HCT116 (cell line): ENCODE measurements around the gene SYCE1.

Experiments used
- ELF1 ChIP-seq: IDR thresholded peaks from 2 replicates; pipeline ENCODE4 v1.6.1; 2012; ENCODE audit warnings: low read depth, borderline replicate concordance
- EZH2 ChIP-seq: fragments of 200-600 bp; sonication (generic); IDR thresholded peaks from 2 replicates; pipeline ENCODE4 v1.6.1; 2017; ENCODE audit warnings: antibody characterized with exemption, mixed run types
- EZH2phosphoT487 ChIP-seq: fragments of 200-600 bp; IDR thresholded peaks from 2 replicates; pipeline ENCODE4 v1.6.1; 2018; ENCODE audit warnings: antibody characterized with exemption, borderline replicate concordance
- POLR2A ChIP-seq: IDR thresholded peaks from 2 replicates; pipeline ENCODE4 v1.7.0; 2011; ENCODE audit warnings: borderline replicate concordance; ENCODE audit not compliant: insufficient read depth, insufficient read length; ENCODE audit errors: extremely low read depth
- SIN3A ChIP-seq: IDR thresholded peaks from 2 replicates; pipeline ENCODE4 v1.6.1; 2012; ENCODE audit warnings: low read depth
- SP1 ChIP-seq: IDR thresholded peaks from 2 replicates; pipeline ENCODE4 v1.6.1; 2012; ENCODE audit warnings: low read depth
- SRF ChIP-seq: IDR thresholded peaks from 2 replicates; pipeline ENCODE4 v1.6.1; 2012; ENCODE audit warnings: low read depth
- TF ChIP-seq, protein P1 (sequence below): IDR thresholded peaks from 2 replicates; pipeline ENCODE4 v1.6.1; 2012; ENCODE audit warnings: low read depth
- TF ChIP-seq, protein P2 (sequence below), 3 experiments: fragments of 200-600 bp in 1 of 3; sonication (generic) in 1 of 3; IDR thresholded peaks in 2 of 3; conservative IDR thresholded peaks in 1 of 3; 2 replicates each; pipeline ENCODE4 v1.5.1; 2012 to 2017; ENCODE audit warnings: low read depth in 2 of 3, low read length in 2 of 3, antibody characterized with exemption in 1 of 3, borderline replicate concordance in 1 of 3, control low read depth in 1 of 3, mild to moderate bottlenecking in 1 of 3, mixed read lengths in 1 of 3, mixed run types in 1 of 3, moderate library complexity in 1 of 3; ENCODE audit not compliant: insufficient read depth in 1 of 3
- TF ChIP-seq, protein P3 (sequence below): IDR thresholded peaks from 2 replicates; pipeline ENCODE4 v1.6.1; 2012
- TF ChIP-seq, protein P4 (sequence below): IDR thresholded peaks from 2 replicates; pipeline ENCODE4 v1.6.1; 2011; ENCODE audit warnings: mild to moderate bottlenecking, low read length, moderate library complexity; ENCODE audit not compliant: insufficient replicate concordance; ENCODE audit errors: extremely low read depth

DNA sequence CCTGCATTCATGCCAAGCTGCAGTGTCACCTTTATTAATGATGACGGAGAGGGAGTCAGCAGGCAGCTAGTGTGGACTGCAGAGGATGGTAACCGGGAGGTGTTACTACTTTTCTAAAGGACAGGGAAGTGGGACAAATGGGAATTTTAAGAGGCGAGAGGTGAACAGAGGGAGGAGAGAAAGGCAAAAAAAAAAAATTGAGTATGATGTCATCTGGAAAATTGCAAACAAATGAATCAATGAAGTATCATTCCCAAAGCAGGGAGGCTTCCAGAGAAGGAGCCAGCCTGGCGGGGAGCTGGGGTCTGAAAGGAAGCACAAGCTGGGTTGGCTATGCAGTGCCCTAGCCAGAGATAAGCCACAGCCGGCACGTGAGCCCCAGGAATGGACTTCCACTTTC is 48.3 kb upstream of the SYCE1 start:
- no peak for TF ChIP-seq EZH2phosphoT487
- TF ChIP-seq, protein P1, sequence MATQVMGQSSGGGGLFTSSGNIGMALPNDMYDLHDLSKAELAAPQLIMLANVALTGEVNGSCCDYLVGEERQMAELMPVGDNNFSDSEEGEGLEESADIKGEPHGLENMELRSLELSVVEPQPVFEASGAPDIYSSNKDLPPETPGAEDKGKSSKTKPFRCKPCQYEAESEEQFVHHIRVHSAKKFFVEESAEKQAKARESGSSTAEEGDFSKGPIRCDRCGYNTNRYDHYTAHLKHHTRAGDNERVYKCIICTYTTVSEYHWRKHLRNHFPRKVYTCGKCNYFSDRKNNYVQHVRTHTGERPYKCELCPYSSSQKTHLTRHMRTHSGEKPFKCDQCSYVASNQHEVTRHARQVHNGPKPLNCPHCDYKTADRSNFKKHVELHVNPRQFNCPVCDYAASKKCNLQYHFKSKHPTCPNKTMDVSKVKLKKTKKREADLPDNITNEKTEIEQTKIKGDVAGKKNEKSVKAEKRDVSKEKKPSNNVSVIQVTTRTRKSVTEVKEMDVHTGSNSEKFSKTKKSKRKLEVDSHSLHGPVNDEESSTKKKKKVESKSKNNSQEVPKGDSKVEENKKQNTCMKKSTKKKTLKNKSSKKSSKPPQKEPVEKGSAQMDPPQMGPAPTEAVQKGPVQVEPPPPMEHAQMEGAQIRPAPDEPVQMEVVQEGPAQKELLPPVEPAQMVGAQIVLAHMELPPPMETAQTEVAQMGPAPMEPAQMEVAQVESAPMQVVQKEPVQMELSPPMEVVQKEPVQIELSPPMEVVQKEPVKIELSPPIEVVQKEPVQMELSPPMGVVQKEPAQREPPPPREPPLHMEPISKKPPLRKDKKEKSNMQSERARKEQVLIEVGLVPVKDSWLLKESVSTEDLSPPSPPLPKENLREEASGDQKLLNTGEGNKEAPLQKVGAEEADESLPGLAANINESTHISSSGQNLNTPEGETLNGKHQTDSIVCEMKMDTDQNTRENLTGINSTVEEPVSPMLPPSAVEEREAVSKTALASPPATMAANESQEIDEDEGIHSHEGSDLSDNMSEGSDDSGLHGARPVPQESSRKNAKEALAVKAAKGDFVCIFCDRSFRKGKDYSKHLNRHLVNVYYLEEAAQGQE: no peak
- no peak for TF ChIP-seq SRF
- no peak for TF ChIP-seq ELF1
- TF ChIP-seq, protein P2, sequence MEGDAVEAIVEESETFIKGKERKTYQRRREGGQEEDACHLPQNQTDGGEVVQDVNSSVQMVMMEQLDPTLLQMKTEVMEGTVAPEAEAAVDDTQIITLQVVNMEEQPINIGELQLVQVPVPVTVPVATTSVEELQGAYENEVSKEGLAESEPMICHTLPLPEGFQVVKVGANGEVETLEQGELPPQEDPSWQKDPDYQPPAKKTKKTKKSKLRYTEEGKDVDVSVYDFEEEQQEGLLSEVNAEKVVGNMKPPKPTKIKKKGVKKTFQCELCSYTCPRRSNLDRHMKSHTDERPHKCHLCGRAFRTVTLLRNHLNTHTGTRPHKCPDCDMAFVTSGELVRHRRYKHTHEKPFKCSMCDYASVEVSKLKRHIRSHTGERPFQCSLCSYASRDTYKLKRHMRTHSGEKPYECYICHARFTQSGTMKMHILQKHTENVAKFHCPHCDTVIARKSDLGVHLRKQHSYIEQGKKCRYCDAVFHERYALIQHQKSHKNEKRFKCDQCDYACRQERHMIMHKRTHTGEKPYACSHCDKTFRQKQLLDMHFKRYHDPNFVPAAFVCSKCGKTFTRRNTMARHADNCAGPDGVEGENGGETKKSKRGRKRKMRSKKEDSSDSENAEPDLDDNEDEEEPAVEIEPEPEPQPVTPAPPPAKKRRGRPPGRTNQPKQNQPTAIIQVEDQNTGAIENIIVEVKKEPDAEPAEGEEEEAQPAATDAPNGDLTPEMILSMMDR (IDR thresholded peaks at IDR 0.05 in 2 of 3, conservative IDR thresholded peaks at IDR 0.05 in 1 of 3; ENCODE audit: borderline replicate concordance in 1 of 3, insufficient read depth in 1 of 3, low read depth in 2 of 3, low read length in 2 of 3): no peak
- TF ChIP-seq, protein P3, sequence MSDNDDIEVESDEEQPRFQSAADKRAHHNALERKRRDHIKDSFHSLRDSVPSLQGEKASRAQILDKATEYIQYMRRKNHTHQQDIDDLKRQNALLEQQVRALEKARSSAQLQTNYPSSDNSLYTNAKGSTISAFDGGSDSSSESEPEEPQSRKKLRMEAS: no peak
- TF ChIP-seq, protein P4, sequence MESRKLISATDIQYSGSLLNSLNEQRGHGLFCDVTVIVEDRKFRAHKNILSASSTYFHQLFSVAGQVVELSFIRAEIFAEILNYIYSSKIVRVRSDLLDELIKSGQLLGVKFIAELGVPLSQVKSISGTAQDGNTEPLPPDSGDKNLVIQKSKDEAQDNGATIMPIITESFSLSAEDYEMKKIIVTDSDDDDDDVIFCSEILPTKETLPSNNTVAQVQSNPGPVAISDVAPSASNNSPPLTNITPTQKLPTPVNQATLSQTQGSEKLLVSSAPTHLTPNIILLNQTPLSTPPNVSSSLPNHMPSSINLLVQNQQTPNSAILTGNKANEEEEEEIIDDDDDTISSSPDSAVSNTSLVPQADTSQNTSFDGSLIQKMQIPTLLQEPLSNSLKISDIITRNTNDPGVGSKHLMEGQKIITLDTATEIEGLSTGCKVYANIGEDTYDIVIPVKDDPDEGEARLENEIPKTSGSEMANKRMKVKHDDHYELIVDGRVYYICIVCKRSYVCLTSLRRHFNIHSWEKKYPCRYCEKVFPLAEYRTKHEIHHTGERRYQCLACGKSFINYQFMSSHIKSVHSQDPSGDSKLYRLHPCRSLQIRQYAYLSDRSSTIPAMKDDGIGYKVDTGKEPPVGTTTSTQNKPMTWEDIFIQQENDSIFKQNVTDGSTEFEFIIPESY: no peak
- no peak for TF ChIP-seq POLR2A
- TF ChIP-seq SIN3A: no peak
- no peak for TF ChIP-seq SP1
- no peak for TF ChIP-seq EZH2
